Measurements from ENCODE around the gene CD22.

DNA sequence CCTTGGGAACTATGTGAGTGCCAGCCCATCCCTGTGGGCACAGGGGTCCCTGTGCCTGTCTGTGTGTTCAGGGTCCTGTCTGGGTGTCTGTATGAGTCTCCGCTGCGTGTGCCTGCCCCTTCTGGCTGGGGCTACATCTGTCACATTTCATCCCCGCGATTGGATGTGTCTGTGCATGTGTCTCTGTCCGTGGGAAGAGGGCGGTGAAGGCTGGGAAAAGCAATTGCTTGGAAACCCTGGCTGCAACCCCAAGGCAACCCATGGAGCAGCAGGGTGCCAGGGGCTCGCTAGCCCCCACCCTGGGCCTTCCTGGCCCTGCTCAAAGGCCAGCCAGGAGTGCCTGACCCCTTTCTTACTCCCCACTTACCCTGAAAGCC, 35.6 kb upstream of the CD22 start:
- TF ChIP-seq, protein P1, sequence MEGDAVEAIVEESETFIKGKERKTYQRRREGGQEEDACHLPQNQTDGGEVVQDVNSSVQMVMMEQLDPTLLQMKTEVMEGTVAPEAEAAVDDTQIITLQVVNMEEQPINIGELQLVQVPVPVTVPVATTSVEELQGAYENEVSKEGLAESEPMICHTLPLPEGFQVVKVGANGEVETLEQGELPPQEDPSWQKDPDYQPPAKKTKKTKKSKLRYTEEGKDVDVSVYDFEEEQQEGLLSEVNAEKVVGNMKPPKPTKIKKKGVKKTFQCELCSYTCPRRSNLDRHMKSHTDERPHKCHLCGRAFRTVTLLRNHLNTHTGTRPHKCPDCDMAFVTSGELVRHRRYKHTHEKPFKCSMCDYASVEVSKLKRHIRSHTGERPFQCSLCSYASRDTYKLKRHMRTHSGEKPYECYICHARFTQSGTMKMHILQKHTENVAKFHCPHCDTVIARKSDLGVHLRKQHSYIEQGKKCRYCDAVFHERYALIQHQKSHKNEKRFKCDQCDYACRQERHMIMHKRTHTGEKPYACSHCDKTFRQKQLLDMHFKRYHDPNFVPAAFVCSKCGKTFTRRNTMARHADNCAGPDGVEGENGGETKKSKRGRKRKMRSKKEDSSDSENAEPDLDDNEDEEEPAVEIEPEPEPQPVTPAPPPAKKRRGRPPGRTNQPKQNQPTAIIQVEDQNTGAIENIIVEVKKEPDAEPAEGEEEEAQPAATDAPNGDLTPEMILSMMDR (IDR thresholded peaks at IDR 0.05), result no peak
- no peak for TF ChIP-seq POLR2A (IDR thresholded peaks at IDR 0.05)
